Omental fat pad (tissue), 4 donors: ENCODE measurements around the gene CIDEB. TPM values are rescaled to one million over a fixed set of nuclear protein-coding genes. Genes with fewer than 3 reads are reported as not detected.

Experiments
- ATAC-seq: fragments of 150-250 bp; one replicate; pipeline ENCODE4 v1.9.1; 2016; ENCODE audit warnings: mild to moderate bottlenecking, moderate library complexity; ENCODE audit not compliant: low FRiP score
- DNase-seq: peaks from one replicate; pipeline ENCODE4 v3.0.0-alpha.2; 2019; ENCODE audit warnings: low spot score
- CTCF ChIP-seq, 3 donors: fragments of 450-650 bp; IDR thresholded peaks; one replicate each; pipeline ENCODE4 v1.5.1; 2016 to 2017; ENCODE audit warnings: antibody characterized with exemption in 3 of 3, mild to moderate bottlenecking in 3 of 3, moderate library complexity in 2 of 3
- total RNA-seq, 4 donors: library from RNA; depleted of rRNA; stranded (reverse); fragments of >200 nt; gene quantifications; one replicate each; pipeline ENCODE4 v1.1.0, GENCODE V29; 2016

The CIDEB gene
- total RNA-seq, 4 donors from 2014 or later, result 9.1 to 23.8 (median 14.3) TPM

GRCh38 chr14:24279301-24280186, 28.2 kb downstream of the CIDEB start:
- no peak for TF ChIP-seq CTCF (IDR thresholded peaks at IDR 0.05)
- DNase-seq (no peak), ATAC-seq (no peak)

- DNase-seq, result no peak
- TF ChIP-seq CTCF (IDR thresholded peaks at IDR 0.05), result no peak
- no peak for ATAC-seq
Observed at GRCh38 chr14:24278424-24278823, 29.4 kb downstream of the CIDEB start.

DNA sequence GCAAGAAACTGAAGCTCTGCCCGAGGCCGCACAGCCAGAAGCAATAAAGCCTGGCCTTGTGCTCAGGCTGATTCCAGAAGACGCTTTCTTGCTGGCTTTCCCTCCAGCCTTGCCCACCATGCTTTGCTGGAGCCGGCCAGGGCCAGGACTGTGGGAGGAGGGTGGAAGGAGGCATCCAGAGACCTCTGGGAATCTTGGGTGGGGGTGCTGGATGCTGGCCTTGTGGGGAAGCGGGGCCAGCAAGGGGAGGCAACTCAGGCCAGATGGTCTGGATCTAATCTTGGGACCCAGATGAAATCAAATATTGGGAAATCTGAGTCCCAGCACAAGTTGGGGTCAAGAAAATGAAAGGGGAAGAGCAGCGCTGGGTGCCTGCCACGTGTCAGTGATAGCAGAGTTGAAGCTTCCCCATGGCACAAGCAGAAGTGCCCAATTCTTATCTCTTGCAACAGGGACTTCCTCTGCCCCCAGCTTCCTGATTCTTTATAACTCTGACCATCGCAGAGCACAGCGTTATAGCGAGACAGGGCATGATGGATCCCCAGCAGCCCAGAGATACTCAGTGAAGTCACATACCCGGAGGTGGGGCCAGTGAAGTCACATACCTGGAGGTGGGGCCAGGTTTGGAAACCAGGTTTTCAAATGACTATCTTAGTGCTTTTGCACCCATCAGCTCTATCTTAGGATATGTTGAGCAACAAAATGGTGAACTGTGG, 30.0 kb downstream of the CIDEB start:
- DNase-seq, result no peak
- ATAC-seq, result no peak
- no peak for TF ChIP-seq CTCF (IDR thresholded peaks at IDR 0.05)

DNA sequence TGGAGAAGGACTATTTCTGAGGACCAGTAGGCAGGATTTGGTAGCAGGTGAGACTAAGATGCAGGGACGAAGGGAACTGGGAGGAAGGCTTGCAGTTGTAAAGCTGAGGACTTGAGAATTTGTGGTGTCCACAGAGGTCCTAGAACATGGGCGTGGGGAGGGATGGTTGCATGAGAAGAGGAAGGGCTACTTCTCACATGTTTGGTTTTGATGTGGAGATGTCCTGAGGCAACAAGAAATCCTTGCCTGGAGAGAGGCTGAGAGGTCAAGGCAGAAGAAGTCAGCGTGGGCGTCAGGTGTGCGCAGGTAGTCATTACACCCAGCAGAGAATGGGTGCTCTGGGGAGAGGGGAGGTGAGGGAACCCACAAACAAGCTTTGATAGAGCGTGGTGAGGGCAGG, 30.7 kb downstream of the CIDEB start:
- no peak for DNase-seq
- TF ChIP-seq CTCF (IDR thresholded peaks at IDR 0.05), result no peak
- ATAC-seq, result no peak

- ATAC-seq (peak; percentile 67), DNase-seq (no peak)
- no peak for TF ChIP-seq CTCF (IDR thresholded peaks at IDR 0.05)
Observed at GRCh38 chr14:24274101-24274543, 33.7 kb downstream of the CIDEB start.

DNA sequence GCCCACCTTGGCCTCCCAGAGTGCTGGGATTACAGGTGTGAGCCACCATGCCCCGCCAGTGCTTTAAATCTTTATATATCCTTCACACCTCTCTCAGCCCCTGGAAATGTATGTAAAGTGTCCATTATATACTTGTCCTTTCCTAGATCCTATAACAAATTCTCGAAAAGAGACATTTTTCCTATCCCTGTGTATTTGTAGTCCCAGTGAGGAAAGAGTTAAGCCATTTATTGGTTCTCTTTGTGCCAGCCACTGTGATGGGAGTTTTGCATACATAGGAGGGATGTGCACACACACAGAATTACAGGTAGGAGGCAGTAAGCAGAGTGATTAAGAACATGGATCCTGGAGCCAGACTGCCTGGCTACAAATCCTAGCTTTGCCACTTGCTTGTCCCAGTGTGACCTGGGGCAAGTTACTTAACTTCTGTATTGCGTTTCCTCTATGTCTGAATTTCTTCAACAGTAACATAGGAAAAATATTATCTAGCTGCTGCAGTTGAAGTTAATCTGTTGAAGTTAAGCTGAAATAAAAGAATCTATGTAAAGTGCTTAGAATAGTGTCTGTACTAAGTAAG, 34.3 kb downstream of the CIDEB start:
- ATAC-seq, result no peak
- DNase-seq, result no peak
- no peak for TF ChIP-seq CTCF (IDR thresholded peaks at IDR 0.05)
